Sigmoid colon (tissue), 4 donors: ENCODE data around the gene CAMK4.

Experiments used
- EP300 ChIP-seq, 4 donors: sonication (generic); formaldehyde crosslinking; IDR thresholded peaks; one replicate each; pipeline ENCODE4 v1.6.1; 2017; ENCODE audit warnings: antibody characterized with exemption in 4 of 4
- POLR2A ChIP-seq, 2 donors: fragments of 450-650 bp; IDR thresholded peaks; one replicate each; pipeline ENCODE4 v1.6.1; 2016; ENCODE audit warnings: antibody characterized with exemption in 2 of 2, mild to moderate bottlenecking in 2 of 2, moderate library complexity in 2 of 2
- POLR2AphosphoS5 ChIP-seq, 4 donors: sonication (generic); formaldehyde crosslinking; IDR thresholded peaks; one replicate each; pipeline ENCODE4 v1.6.1; 2017; ENCODE audit warnings: antibody characterized with exemption in 4 of 4
- TF ChIP-seq, protein P1 (sequence below), 4 experiments: fragments of 450-650 bp in 3 of 4; fragments of 200-600 bp in 1 of 4; IDR thresholded peaks; one replicate each; pipeline ENCODE4 v1.5.1; 2016 to 2019; ENCODE audit warnings: antibody characterized with exemption in 4 of 4, mild to moderate bottlenecking in 3 of 4, moderate library complexity in 2 of 4

DNA sequence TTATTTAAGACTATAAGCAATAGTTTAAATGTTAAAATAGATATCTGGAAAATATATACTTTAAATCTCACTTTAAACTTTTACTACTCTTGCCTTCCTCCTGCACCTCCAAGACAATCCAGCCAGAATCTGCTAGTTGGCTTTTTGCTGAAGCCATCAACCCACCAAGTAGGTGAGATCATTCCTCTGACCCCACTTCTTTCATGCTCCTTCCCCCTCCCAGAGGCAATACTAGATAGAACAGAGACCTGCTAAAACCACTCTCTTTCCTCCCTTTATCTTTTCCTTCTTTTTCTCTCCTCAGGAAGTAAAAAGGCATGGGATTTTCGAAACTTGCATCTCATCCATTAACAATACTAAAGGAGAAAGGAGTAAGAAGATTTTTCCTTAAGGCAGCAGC is 30.1 kb upstream of the CAMK4 start:
- TF ChIP-seq, protein P1, sequence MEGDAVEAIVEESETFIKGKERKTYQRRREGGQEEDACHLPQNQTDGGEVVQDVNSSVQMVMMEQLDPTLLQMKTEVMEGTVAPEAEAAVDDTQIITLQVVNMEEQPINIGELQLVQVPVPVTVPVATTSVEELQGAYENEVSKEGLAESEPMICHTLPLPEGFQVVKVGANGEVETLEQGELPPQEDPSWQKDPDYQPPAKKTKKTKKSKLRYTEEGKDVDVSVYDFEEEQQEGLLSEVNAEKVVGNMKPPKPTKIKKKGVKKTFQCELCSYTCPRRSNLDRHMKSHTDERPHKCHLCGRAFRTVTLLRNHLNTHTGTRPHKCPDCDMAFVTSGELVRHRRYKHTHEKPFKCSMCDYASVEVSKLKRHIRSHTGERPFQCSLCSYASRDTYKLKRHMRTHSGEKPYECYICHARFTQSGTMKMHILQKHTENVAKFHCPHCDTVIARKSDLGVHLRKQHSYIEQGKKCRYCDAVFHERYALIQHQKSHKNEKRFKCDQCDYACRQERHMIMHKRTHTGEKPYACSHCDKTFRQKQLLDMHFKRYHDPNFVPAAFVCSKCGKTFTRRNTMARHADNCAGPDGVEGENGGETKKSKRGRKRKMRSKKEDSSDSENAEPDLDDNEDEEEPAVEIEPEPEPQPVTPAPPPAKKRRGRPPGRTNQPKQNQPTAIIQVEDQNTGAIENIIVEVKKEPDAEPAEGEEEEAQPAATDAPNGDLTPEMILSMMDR (IDR thresholded peaks at IDR 0.05): no peak
- TF ChIP-seq EP300 (IDR thresholded peaks at IDR 0.05) (no peak), POLR2A (IDR thresholded peaks at IDR 0.05) (no peak), POLR2AphosphoS5 (IDR thresholded peaks at IDR 0.05) (no peak)
